ENCODE results near the gene PTPRG.

GRCh38 chr3:61839256-61839655 lies 277.9 kb downstream of the PTPRG start:
- TF ChIP-seq RB1 (IDR thresholded peaks at IDR 0.05; ENCODE audit: borderline replicate concordance) (no peak), SREBF2 (IDR thresholded peaks at IDR 0.05; ENCODE audit: low read length) (no peak), CEBPB (IDR thresholded peaks at IDR 0.05; ENCODE audit: borderline replicate concordance in 1 of 2, low read depth in 2 of 2, low read length in 2 of 2) (no peak), NRF1 (conservative IDR thresholded peaks at IDR 0.05; ENCODE audit: low read depth, low read length) (no peak), EZH2 (IDR thresholded peaks at IDR 0.05; ENCODE audit: borderline replicate concordance, control insufficient read depth, low read depth, low read length) (no peak)
- TF ChIP-seq, protein P1, sequence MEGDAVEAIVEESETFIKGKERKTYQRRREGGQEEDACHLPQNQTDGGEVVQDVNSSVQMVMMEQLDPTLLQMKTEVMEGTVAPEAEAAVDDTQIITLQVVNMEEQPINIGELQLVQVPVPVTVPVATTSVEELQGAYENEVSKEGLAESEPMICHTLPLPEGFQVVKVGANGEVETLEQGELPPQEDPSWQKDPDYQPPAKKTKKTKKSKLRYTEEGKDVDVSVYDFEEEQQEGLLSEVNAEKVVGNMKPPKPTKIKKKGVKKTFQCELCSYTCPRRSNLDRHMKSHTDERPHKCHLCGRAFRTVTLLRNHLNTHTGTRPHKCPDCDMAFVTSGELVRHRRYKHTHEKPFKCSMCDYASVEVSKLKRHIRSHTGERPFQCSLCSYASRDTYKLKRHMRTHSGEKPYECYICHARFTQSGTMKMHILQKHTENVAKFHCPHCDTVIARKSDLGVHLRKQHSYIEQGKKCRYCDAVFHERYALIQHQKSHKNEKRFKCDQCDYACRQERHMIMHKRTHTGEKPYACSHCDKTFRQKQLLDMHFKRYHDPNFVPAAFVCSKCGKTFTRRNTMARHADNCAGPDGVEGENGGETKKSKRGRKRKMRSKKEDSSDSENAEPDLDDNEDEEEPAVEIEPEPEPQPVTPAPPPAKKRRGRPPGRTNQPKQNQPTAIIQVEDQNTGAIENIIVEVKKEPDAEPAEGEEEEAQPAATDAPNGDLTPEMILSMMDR (IDR thresholded peaks at IDR 0.05 in 2 of 3, conservative IDR thresholded peaks at IDR 0.05 in 1 of 3; ENCODE audit: control insufficient read depth in 2 of 3, extremely low read depth in 1 of 3, insufficient read depth in 1 of 3, low read depth in 3 of 3, low read length in 3 of 3): no peak
